NCI-H460 (cell line): ENCODE results near the gene FGF18. TPM values are rescaled to one million over a fixed set of nuclear protein-coding genes. Genes with fewer than 3 reads are reported as not detected.

Experiments used
- DNase-seq: peaks from one replicate; pipeline ENCODE4 v3.0.0-alpha.2; 2016; ENCODE audit warnings: low read depth; ENCODE audit errors: extremely low read depth
- total RNA-seq: library from RNA; depleted of rRNA; stranded (reverse); fragments of >200 nt; shearing (Covaris generic); gene quantifications from 2 replicates; pipeline ENCODE4 v1.2.3, GENCODE V29; 2014

The FGF18 gene
- total RNA-seq, 1 experiment from 2014 or later = not detected

DNA sequence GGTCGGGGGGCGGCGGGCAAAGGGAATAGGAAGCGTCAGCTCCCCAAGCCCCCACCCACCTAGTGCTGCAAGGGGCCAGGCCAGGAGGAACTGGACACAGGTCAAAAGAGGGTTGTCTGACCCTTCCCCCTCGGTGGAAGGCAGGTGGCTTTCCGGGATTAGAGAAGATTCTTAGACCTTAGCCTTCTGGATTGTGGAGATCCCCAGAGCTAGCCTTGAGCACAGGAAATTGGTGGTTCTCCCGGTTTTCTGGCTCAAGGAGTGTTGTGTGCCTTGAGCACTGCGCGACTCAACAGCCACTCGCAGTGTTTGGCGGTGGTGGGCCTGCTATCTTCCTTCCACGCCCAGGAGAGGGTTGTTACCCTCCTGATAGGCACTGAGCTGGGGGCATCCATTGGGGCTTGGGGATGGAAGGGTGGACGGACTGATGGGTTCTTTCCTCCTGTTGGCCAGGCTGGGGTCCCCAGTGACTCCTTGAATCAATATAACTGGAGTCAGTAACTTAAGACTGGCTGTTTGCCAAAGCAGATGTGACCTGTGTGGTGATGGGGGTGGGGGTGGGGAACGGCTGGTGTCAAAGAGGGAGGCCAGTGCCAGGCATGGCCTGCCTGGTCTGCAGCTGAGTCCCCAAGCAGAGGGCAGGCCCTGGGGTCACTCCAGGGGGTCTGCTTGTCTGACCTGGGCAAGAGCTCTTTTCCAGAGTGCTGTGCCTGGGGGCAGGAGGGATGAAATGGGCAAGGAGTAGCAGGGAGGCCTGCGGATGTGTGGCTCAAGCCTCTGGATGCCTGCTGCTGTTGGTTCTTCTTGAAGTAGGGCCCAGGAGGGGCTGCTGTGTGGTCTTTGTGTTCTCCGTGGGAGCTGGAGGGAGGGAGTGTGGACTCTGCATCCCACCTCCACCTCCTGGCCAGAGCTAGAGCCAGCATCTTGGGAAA lies 2.1 kb downstream of the FGF18 start:
- no peak for DNase-seq

DNA sequence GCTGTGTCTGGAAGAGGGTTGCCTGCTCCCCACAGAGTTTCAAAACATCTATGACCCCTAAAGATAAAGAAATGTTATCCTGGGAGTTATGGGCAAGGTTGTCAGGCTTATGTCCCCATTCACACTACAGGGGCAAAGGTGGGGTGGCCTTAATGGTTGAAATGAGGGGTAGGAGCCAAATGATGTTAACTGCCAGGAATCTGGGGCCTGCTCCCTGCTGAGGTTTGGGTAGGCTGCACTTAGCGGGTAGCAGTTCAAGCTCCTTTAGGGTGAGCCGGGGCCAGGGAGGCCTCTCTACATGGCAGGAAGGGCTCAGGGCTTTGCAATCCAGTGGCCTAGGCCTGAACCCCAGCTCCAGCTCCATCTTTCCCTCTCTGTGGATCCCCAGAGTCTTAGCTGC lies 3.0 kb downstream of the FGF18 start:
- DNase-seq = no peak

DNA sequence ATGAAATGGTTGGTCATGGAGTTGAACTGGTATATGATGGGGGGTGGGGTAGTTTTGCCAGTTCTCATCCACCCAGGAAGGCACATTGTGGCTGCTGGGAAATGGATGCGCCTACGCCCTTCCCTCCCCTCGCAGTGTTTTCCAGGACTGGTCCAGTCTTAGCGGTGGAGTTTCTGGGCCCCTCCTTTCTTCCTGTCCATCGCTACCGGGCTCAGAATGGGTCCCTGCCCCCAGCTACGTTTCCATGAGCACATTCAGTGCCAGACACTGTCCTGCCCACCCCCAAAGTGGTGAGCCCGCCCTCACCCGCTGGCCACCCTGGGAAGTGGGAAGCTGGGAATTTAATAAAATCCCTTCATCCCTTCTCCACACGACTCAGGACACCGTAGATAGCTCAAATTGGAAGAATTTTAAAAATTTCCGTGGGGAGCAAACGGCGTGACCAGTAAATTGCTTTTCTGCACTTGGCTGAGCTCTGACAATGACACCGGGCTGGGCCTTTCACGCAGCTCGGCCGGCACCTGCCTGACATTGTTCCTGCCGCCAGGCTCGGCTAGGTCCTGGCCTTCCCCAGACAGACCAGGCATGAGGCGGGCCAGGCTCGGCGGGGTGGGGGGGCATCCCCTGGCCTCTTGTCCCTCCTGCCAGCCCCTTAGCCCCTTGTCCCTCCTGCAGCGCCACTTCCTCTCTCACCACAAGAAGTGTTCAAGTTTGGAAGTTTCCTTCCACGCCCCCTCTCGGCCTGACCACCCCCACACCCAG lies 3.6 kb downstream of the FGF18 start:
- no peak for DNase-seq

DNA sequence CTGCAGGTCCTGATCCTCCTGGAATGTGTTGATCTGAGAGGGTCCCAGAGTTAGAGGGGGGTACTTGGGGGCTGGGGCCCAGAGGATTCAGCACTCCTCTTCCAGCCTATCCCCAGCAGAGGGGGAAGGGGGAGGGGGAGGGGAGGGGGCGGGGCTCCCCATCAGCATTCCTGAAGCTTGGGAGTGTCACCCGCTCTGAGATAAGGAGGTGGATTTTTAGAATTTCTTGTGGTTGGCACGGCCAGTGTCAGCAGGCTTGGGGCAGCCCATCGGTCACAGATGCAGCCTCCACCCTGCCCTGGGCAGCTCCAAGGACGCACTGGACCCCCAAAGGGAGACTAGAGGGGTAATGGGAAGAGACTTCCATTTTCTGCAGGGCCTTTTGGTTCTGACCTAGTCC lies 5.3 kb downstream of the FGF18 start:
- DNase-seq = no peak

DNA sequence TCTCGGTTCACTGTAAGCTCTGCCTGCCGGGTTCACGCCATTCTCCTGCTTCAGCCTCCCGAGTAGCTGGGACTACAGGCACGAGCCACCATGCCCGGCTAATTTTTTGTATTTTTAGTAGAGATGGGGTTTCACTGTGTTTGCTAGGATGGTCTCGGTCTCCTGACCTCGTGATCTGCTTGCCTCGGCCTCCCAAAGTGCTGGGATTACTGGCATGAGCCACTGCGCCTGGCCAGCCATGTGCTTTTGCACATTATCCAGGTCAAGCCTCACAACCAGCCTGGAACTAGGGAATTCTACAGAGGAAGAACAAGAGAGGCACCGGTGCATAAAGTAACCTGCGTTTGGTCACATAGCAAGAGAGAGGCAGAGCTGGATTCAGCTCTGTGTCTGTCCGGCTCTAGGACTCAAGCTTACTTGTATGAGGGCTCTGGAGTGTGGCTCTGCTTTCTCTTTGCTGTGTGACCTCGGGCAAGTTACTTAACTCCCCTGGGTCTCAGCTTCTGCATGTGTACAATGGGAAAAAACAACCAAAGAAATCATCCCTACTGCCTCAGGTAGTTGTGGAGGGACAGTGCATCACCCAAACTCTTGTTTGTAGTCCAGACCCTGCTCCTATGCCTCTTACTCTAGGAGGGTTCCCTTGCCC lies 6.3 kb downstream of the FGF18 start:
- no peak for DNase-seq

DNA sequence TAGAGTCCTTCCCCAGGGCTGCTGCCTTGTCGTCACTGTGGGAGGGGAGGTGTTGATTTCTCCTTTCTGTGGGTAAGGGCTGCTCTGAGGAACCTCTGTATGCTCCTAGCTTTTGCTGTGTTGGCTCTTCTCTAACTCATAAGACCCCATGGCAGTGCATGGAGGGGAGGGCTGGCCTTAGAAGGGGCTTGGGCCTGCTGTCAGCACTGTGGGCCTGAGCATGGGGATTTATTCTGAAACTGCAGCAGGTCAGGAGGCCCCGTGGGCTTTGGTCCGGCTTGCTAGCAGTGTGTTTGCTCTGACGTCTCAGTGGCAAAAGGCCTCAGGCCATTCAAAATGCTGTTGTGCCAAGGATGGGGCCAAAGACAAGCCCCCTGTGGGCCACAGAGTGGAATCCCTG lies 6.8 kb downstream of the FGF18 start:
- no peak for DNase-seq

DNA sequence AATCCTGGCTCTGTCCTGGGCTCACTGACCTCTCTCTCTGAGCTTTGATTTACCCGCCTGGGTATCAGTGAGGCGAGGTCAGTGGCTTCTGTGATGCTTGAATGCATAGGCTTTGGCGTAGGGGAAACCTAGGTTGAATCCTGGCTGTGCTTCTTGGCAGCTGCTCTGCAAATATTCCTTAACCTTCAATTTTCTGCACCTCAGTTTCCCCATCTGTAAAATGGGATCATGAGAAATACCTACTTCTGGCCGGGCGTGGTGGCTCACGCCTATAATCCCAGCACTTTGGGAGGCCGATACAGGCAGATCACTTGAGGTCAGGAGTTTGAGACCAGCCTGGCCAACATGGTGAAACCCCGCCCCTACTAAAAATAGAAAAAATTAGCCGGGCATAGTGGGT lies 7.2 kb downstream of the FGF18 start:
- no peak for DNase-seq

DNA sequence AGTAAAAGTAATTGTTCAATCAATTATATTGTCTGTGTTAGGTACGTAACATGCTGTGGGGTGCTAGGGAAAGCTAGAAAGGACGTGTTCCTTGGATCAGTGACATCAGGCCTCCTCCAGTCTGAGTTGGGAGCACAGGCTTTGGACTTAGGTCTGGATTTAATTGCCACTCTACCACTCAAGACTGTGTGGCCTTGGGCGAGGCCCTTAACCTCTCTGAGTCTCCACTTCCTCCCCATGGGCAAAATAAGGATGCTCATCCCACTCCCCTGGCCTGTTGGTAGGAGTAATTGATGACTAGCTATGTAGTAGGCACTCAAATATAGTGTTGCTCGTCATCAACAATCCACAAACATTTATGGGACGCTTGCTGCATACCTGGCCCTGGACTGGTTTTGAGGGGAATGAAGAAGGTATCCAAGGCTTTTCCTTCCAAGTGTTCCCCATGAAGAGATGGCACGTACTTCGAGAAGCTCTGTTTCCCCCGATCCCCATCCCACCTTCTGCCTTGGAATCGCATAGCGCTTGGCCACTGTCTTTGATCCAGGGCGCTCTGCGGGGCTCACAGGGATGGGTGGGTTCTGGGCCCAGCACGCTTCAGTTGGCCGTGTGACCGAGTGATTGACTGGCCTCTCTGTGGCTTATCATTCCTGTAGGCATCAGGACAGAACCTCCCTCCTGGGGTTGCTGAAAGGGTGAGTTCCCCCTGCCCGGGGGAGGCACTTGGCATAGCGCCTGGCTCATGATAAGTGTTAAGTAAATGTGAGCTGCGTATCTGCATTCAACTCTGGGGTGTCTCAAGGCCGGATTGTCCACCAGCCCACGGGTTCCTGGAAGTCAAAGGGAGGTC lies 8.1 kb downstream of the FGF18 start:
- DNase-seq = no peak

DNA sequence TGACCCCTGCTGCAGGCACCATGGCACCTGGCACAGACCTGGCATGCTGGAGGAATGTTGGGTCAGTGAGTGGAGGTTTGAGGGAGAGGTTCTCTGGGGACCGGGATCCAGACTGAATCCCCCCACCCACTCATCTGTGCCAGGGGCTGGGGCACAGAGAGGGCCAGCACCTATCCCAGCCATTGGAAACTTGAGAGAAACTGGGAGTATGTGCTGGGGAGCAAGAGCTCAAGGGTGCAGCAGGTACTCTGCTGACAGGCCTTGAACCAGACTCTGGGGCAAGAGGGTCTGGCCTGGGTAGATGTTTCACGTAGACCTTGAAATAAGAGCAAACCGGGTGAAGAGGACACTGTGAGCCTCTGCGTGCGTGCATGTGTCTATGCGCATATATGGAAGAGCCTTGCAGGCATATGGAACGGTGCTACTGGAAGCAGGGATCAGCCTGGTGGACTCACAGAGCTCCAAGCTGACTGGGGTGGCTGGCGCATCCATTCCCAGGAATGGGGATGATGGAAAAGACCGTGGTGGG lies 8.8 kb downstream of the FGF18 start:
- no peak for DNase-seq

DNA sequence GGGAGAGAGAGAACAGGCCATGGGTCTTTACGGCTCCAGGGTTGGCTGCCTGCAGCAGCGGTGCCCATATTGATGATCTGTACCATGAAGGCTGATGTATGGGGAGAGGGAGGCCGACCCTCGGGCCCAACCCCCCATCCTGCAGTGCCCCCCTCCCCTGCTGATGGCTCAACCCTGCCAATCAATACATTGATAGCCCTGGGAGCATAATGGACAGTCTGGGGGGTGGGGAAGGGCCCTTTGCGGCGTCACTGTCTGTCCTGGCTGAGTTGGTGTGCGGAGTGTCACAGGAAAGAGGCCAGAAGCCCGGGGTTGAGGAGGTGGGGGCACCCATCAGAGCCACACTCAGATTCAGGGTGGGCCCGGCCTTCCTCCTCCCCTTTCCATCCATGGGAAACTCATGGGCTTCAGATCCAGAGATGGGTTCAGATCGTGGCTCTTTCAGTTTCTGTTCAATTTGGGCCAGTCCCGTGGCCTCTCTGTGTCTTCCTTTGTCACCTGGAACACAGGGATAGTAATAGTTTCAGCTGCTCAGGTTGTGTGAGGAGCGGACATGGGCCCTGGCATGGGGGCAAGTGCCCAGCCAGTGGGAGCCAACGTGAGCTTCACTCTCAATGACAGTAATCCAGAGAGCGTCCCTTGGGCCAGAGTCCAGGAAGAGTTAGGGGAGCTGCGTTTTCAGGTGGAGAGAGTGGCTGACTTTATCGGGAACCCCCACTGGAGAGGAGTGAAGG lies 9.5 kb downstream of the FGF18 start:
- DNase-seq = no peak

DNA sequence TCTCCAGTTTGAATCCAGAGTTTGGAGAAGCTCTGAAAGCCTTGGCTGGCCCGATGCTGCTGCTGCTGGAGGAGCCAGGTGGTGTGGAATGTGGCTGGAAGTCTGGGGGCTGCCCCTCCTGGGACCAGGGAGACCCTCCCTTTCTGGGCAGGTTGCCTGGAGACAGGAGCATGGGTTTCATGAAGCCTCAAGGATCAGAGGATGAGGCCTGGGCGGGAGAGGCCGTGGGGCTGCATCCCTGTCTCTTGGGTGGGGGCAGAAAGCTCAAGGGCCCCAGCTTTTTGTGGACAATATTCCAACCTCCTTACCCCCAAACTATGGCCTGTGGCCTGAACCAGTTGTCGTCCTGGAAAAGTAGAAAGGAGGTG lies 10.1 kb downstream of the FGF18 start:
- DNase-seq = no peak

DNA sequence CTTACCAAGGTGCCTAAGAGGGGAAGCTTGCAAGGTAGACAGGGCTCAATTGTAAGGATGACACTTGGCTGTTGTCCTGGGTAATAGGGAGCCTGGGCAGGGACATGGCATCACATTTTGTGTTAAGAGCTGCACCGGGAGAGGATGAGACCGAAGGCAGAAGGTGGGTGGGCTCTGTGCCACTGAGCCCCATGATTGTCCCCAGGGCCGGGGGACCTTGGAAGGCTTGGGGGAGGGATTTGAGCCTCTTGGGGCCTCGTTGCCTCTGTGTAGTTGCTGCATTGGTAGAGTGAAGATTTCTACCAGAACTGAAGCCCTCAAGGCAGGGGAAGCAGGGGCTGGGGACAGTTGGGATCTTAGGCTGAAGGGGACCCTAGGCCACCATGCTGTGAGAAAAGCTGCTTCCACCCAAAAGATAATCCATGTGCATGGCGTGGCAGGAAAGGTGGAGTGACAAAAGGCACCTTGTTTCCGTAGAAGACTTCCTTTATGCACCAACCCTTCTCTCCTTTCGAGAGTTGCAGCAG lies 11.9 kb downstream of the FGF18 start:
- no peak for DNase-seq

DNA sequence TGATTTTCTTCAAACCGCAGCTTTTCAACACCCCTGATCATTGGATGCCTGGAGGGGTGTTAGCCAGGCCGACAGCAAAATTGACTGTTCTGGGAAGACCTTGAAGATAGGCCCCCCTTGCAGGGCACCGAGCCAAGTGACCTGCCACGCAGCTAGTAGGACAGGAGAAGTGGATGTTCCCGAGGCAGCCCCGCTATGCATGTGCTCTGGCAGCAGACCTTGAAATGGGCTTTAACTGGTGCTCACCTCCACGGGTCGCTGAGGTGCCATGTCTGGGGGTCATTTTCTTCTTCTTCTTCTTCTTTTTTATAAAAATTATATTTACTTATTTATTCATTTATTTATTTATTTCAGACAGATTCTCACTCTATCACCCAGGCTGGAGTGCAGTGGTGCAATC lies 12.6 kb downstream of the FGF18 start:
- no peak for DNase-seq

DNA sequence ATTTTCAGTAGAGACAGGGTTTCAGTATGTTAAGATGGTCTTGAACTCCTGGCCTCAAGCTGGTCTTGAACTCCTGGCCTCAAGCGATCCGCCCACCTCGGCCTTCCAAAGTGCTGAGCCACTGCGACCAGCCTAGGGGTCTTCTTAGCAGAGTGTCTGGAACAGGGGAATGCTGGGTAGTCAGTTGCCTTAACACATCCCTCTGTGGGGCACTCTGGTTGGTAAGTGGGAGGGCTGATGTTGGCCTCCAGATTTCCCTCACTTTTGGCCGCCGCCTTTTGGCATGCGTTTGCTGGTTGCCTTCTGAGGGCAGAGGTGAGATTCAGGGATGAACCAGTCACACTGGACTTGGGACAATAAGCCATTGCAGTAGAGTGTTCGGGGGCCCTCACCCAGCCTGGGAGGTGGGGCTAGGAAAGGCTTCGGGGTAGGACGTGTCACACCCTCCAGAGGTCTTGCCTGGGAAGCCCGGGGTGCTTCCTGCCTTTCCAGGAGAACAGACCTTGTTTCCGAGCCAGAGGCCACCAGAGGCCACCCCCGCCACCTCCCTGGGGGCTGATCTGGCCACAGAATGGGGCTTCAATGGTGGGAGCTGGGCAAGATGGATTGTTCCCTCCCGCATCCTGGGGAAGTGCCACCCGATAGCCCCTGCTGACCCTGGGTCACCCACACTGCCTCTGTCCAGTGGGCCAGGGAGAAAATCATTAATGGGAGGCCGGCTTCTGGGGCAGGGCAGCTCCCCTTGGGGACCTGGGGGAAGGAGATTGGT lies 13.3 kb downstream of the FGF18 start:
- no peak for DNase-seq

DNA sequence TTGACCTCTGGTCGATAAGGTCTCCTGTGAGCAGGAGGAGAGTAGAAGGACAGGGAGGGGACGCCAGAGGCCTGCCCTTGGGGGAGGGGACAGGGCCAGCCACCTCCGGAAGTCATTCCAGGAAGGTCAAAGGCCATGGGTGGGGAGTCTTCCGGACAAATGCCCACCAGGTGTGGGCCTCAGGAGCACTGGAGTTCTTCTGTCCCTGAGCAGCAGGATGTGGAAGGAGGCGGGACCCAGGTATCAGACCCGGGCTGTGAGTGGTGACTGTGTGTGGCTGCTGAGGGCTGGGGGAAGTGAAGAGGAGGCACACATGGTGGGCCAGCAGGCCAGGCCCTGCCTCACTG lies 13.9 kb downstream of the FGF18 start:
- no peak for DNase-seq

DNA sequence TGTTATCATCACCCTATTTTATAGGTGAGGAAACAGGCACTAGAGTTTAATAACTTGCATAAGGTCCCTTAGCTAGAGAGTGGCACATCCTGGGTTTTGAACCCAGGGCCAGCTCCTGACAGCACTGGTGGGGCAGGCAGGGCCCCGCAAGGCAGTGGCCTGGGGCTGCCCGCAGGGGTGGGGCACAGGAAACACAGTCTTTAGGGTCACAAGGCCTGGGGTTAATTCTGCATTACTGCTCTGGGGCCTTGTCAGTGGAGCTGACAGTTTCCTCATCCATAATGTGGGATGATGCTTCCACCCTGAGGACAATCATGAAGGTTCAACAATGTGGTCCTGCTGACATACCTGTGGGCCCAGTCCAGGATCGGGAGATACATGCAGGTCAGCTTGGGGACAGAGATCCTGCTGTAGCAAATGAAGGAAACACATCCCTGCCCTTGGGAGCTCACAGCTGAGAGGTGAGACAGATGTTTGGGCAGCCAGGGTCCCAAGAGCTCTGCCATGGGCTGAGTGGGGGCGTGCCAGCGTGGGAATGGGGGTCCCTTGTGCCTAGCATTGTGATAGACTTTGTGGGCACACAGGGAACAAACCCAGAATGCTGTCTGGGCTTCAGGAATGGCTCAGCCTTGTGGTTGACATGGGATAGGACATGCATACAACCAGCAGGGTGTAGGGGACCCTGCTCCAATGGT lies 14.7 kb downstream of the FGF18 start:
- DNase-seq = no peak

DNA sequence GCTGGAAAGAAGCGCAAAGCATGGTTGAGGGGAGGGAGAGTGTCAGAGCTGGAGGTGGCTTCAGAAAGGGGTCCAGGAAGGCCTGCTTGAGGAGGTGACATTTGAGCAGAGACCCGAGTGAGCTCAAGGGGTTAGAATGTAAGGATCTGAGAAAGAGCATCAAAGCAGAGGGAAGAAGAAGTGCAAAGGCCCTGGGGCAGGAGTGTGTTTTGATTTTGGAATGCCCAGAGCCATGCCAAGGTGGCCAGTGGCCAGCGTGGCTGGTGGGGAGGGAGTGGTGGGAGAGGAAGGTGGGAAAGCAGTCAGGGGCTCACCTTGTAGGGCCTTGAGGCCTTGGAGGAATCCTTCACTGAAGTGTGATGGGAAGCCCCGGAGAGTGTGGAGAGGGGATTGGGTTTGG lies 15.4 kb downstream of the FGF18 start:
- DNase-seq = no peak

DNA sequence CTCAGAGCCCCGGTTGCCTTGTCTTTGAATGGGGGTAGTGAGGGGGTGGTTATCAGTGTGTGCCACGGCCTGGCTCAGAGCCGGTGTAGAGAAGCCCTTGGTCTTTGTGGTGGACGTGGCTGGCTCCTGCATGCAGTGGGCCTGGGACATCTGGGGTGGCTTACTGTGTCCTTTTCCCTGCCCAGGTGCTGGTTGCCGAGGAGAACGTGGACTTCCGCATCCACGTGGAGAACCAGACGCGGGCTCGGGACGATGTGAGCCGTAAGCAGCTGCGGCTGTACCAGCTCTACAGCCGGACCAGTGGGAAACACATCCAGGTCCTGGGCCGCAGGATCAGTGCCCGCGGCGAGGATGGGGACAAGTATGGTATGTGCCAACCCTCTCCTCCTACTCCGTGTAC lies 16.5 kb downstream of the FGF18 start:
- DNase-seq = no peak
